Mammary epithelial cell (primary cell): ENCODE measurements around the gene LSM8.

Source experiments
- CTCF ChIP-seq, 2 donors: IDR thresholded peaks in 1 of 2; conservative IDR thresholded peaks in 1 of 2; 2 replicates each; pipeline ENCODE4 v1.5.1; 2011 to 2012; ENCODE audit warnings: inconsistent platforms in 2 of 2, low read length in 2 of 2, mild to moderate bottlenecking in 2 of 2, control low read depth in 1 of 2, low read depth in 1 of 2; ENCODE audit not compliant: insufficient read depth in 1 of 2; ENCODE audit errors: extremely low read depth in 1 of 2
- EZH2 ChIP-seq: IDR thresholded peaks from 2 replicates; pipeline ENCODE4 v1.6.1; 2012; ENCODE audit warnings: low read length, inconsistent platforms, borderline replicate concordance

GRCh38 chr7:118186501-118186900 is 2.5 kb downstream of the LSM8 start:
- TF ChIP-seq CTCF (conservative IDR thresholded peaks at IDR 0.05 in 1 of 2, IDR thresholded peaks at IDR 0.05 in 1 of 2; ENCODE audit: extremely low read depth in 1 of 2, insufficient read depth in 1 of 2, low read depth in 1 of 2, low read length in 2 of 2) (no peak), EZH2 (no peak)
